Middle frontal gyrus (tissue), 1 donor: Measurements from ENCODE around the gene WIZ.

ENCODE experiments used
- DNase-seq: peaks from one replicate; pipeline ENCODE4 v3.0.0-alpha.2; 2015; ENCODE audit warnings: low spot score; ENCODE audit errors: extremely low spot score

The WIZ gene

GRCh38 chr19:15378534-15379082 lies 71.1 kb downstream of the WIZ start:
- DNase-seq = no peak

- DNase-seq = no peak
These were observed 74.8 kb downstream of the WIZ start for GRCh38 chr19:15374796-15375440.

DNA sequence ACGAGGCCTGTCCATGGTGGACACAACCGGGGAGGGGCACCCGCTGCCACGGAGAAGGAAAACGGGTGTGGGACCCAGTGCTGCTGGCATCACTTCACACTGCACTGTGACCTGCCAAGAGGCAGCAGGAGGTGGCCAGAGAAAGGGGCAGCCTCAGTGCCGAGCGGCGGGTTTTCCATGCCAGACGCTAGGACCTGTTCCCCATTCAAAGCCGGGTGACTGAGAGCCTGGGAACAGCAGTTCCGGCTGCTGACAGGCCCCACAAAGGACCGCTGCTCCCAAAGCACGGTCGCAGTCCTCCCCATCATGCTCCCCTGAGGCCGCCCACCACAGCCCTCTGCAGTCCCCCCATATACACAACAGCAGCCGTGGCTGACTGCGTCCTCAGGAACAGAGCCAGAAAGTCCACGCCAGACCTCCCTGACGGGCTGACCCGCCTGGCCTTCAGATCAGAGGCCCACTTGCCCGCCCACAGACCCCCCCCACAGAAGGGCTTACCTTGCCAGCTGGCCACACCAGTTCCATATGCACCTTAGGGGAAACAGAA lies 75.6 kb downstream of the WIZ start:
- no peak for DNase-seq

DNA sequence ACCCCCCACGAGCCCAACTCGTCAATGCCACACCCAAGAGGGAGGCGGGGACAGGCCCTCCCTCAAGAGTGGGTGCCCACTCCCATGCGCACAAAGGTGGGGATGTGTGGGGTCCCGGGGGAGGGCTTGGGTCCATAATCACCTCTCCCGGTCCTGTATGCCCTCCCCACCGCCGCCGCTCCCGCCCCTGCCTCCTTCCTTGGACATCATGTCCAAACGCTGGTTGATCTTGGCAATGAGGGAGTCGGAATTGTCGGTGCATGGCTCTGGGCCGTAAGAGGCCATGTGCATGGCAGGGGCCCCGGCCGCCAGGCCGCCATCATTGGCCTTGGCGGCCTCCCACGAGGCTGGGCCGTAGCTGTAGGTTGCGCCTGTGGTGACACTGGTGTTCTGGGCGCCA lies 76.1 kb downstream of the WIZ start:
- DNase-seq = no peak

- no peak for DNase-seq
These were observed 76.9 kb downstream of the WIZ start for GRCh38 chr19:15372891-15373301.

DNA sequence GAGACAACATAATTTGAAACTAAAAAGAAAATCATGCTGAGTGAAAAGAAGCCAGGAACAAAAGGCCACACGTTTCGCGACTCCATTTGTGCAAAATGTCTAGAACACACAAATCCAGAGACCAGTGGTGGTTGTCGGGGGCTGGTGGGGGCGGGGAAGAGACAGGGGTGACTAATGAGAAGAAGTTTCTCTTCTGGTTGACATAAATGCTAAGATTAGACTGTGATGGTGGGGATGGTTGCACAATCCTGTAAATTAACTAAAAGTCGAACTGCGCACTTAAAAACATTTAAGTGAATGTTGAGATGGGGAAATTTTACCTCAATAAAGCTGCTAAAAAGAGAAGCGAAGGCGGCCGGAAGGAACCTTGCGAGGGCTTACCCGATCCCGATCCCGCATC lies 77.3 kb downstream of the WIZ start:
- DNase-seq = no peak

DNA sequence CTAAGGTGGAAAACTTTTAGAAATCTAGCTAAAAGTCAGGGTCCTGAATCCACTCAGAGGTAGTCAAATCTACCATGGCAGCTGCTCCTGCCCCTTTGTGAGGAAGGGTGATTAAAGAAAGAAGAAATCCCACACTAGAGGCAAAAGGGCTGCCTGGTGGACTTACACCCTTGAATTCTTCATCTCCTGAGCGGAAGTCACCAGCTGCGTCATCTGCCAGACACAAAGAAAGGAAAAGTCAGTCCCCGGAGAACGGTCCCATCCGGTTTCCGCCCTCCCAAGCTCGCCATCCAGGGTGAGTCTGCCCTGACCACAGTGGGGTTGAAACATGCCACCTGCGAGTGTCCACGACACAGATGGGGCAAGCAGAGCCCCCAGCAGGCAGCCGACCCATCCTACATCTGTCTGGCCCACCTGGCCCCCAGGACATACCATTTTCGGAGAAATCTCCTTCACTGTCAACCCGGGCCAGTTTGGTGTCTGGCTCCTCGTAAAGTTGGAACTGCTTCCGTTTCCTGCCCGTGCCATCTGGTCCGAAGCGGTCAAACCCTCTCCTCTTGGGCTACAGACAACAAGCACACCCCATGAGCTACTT lies 77.9 kb downstream of the WIZ start:
- no peak for DNase-seq

DNA sequence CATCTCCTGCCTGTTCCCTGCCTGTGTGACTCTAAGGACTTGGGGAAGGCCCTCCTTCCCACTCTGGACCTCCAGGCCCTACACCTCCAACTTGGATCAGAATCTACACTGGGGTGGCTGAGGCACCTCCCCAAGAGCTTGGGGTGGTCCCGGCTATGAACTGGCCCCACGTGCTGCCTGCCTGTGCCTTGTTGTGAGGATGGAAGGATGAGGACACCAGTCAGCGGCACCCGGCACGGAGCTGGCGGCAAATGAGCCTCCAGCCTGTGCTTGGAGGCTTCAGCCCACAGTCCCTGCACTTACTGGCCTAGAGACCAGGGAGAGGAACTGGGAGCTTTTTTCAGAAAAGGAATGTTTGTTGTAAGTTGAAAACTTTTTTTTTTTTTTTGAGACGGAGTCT lies 78.6 kb downstream of the WIZ start:
- no peak for DNase-seq
